Inflammatory macrophage treated with lipopolysaccharide for 4 hours (primary cell): ENCODE results near the gene AHCYL2.
A peak's percentile ranks its signal among the peaks of the same experiment; 100 is the strongest.
"Not testable (repeated sequence)": the region's sequence is repeated elsewhere in the genome, so short reads cannot be mapped to it uniquely, and the experiment has no call there.

Experiments used
- DNase-seq: peaks from one replicate; pipeline ENCODE4 v3.0.0-alpha.2; 2020

Gene AHCYL2

GRCh38 chr7:129387537-129387936 is 162.7 kb downstream of the AHCYL2 start:
- DNase-seq = no peak

GRCh38 chr7:129388333-129389098 is 163.7 kb downstream of the AHCYL2 start:
- no peak for DNase-seq

- no peak for DNase-seq
Measured at GRCh38 chr7:129389829-129390228, 165.0 kb downstream of the AHCYL2 start.

- no peak for DNase-seq
Measured at GRCh38 chr7:129390314-129390713, 165.5 kb downstream of the AHCYL2 start.

GRCh38 chr7:129391546-129392171 is 166.8 kb downstream of the AHCYL2 start:
- no peak for DNase-seq

GRCh38 chr7:129393255-129393654 is 168.4 kb downstream of the AHCYL2 start:
- DNase-seq = no peak

GRCh38 chr7:129394101-129394500 is 169.3 kb downstream of the AHCYL2 start:
- no peak for DNase-seq

- DNase-seq = no peak
Measured at GRCh38 chr7:129394982-129395914, 170.4 kb downstream of the AHCYL2 start.

GRCh38 chr7:129401228-129401966 is 176.6 kb downstream of the AHCYL2 start:
- peak; percentile 47 for DNase-seq

- no peak for DNase-seq
Measured at GRCh38 chr7:129401967-129402860, 177.4 kb downstream of the AHCYL2 start.

- DNase-seq = no peak
Measured at GRCh38 chr7:129405527-129405926, 180.7 kb downstream of the AHCYL2 start.

- DNase-seq = not testable (repeated sequence)
Measured at GRCh38 chr7:129410238-129410637, 185.4 kb downstream of the AHCYL2 start.

- DNase-seq = no peak
Measured at GRCh38 chr7:129412501-129412900, 187.7 kb downstream of the AHCYL2 start.

GRCh38 chr7:129417073-129417472 is 192.2 kb downstream of the AHCYL2 start:
- no peak for DNase-seq

- DNase-seq = no peak
Measured at GRCh38 chr7:129421717-129422250, 197.0 kb downstream of the AHCYL2 start.

- no peak for DNase-seq
Measured at GRCh38 chr7:129422727-129423126, 197.9 kb downstream of the AHCYL2 start.

- no peak for DNase-seq
Measured at GRCh38 chr7:129423700-129424410, 199.0 kb downstream of the AHCYL2 start.

- DNase-seq = no peak
Measured at GRCh38 chr7:129426482-129426881, 201.7 kb downstream of the AHCYL2 start.

GRCh38 chr7:129427526-129428045 is 202.8 kb downstream of the AHCYL2 start:
- no peak for DNase-seq

- no peak for DNase-seq
Measured at GRCh38 chr7:129431911-129432643, 207.2 kb downstream of the AHCYL2 start.
